Astrocyte of the cerebellum (primary cell): ENCODE data around the gene NUP98.
"Not testable (repeated sequence)": the region's sequence is repeated elsewhere in the genome, so short reads cannot be mapped to it uniquely, and the experiment has no call there.

Experiments used
- DNase-seq: peaks from one replicate; pipeline ENCODE4 v3.0.0-alpha.2; 2011; ENCODE audit warnings: low read depth
- H3K4me3 ChIP-seq: 2 replicates; pipeline ENCODE4 v1.5.1; 2011; ENCODE audit warnings: mild to moderate bottlenecking, low read depth, low read length, moderate library complexity
- CTCF ChIP-seq: IDR thresholded peaks from 2 replicates; pipeline ENCODE4 v1.5.1; 2012; ENCODE audit warnings: low read length, low read depth, moderate library complexity, mild to moderate bottlenecking; ENCODE audit errors: missing control alignments
- in situ Hi-C: cut with HindIII; loops from 2 replicates; pipeline ENCODE4 v1.10.0; 2017; ENCODE audit warnings: low sequenced_read_pairs

NUP98 gene

GRCh38 chr11:3645552-3645951 is 151.8 kb downstream of the NUP98 start:
- no peak overlapping the region for H3K4me3 ChIP-seq
- no peak for TF ChIP-seq CTCF
- no peak for DNase-seq
- in situ Hi-C loops, result no loop called here

- no peak for DNase-seq
- no peak within 1 kb of the TSS for H3K4me3 ChIP-seq
- in situ Hi-C loops, result no loop called here
- no peak for TF ChIP-seq CTCF
These were observed 152.5 kb downstream of the NUP98 start, which contains the start of gene ART1 for GRCh38 chr11:3644817-3645235. Gene ART1, plus strand, starts transcription at chr11:3645128. Its CDS starts 14,086 bp downstream, at chr11:3659214.

GRCh38 chr11:3643102-3643546 is 154.2 kb downstream of the NUP98 start:
- DNase-seq, in situ Hi-C loops: not testable (repeated sequence)
- peak overlapping the region; percentile 53 for H3K4me3 ChIP-seq

- in situ Hi-C loops, result no loop called here
- TF ChIP-seq CTCF, result no peak
- H3K4me3 ChIP-seq, result peak overlapping the region; percentile 53
- peak; percentile 38 for DNase-seq
These were observed 155.0 kb downstream of the NUP98 start for GRCh38 chr11:3642071-3642951.

- TF ChIP-seq CTCF, result no peak
- in situ Hi-C loops, result no loop called here
- peak within 1 kb of the TSS; percentile 53 for H3K4me3 ChIP-seq
- DNase-seq, result no peak
These were observed 155.7 kb downstream of the NUP98 start, which contains the start of gene ART5 for GRCh38 chr11:3641701-3642070. Gene ART5, minus strand, starts transcription at chr11:3641992. Its CDS starts 130 bp downstream, at chr11:3641862.

- TF ChIP-seq CTCF, result no peak
- no peak overlapping the region for H3K4me3 ChIP-seq
- in situ Hi-C loops, result no loop called here
- DNase-seq, result no peak
These were observed 156.2 kb downstream of the NUP98 start for GRCh38 chr11:3641191-3641590.

GRCh38 chr11:3639841-3640240 is 157.5 kb downstream of the NUP98 start:
- no peak for DNase-seq
- H3K4me3 ChIP-seq, result no peak overlapping the region
- in situ Hi-C loops, result no loop called here
- TF ChIP-seq CTCF, result no peak
